HG03354 (cell line): ENCODE data around the gene SLC9A9.

ENCODE experiments used
- ATAC-seq: cut with Tn5 transposase; IDR thresholded peaks from one replicate; pipeline ENCODE4 v1.9.1; 2021; ENCODE audit warnings: mild to moderate bottlenecking; ENCODE audit not compliant: unreplicated experiment, poor library complexity, severe bottlenecking

SLC9A9 gene

DNA sequence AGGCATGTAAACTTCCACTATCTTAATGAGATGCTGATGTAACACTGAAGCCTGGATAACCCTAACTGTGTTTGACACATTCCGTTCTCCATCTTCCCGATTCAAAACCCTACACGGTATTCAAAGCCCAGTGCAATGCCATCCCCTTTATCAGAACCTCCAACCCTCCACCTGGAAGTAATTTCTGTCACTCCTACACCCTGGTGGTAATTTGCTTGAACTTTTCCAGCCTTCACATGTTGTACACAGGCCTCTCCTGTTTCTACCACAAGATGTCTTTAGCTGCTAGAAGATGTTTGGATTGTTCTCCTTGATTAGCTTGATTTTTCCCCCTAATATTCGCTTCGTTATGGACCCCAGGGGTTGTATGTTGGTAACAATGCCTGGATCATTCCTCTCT is 519.8 kb downstream of the SLC9A9 start:
- ATAC-seq = no peak

DNA sequence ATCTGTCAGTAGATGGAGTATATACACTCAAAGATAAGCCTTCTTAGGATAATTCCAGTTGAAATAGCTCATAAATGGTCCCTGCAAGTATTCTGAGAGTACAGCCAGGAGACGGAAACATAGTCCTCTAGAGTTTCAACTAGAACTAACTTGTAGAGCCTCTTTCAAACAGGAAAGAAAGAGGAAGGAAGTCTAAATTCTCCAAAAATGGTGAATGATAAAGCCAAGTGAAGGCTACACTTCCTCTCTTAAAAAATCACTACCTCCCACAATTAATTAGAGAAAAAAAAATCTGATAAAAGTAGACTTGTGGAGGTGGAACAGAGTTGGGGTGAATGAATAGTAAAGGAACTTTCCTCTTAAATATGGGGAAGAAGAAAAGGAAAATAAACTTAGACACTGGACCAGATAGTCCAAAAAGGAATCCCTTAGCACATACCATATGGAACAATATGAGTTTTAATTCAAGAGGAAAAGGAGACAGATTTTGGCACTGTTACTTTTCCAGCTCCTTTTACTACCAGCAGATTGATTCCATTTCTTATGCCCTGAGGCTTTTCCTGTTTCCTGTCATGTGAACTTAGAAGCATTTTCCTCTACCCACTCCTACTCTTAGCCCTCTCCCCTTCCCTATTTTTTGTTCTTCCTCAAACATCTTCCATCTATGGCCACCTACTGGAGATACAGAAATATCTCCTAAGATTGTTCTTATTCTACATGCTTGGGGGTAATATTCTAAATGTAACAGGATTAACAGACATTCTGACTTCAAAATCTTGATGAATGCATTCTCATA is 521.1 kb downstream of the SLC9A9 start:
- no peak for ATAC-seq

DNA sequence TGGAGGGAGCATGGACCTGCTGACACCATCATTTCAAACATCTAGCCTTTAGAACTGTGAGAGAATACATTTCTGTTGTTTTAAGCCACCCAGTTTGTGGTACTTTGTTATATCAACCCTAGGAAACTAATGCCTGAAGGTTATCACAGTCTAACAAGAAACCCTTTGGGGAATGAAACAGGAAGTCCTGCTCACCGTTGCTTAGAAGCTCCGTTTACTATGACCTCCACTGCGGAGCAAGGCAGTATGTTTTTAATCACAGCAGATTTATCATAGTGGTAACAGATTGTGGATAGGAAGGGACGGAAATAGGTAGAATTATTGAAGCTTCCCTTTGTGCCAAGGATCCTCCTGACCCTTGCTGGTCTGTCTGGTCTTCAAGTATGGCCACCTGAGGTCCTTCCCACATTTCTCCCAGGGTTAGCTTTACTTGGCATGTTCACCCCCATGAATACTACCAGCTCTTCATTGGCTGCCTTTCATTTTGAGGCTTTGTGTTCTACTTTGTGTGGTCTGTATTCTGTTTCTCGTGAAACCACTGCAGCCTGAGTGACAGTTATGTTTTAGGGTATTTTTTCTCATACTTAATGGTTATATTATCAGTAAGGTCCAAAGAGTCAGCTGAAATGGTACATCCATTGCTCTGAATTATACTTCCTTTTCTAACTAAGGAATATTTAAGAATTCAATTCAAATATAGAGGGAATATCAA is 527.1 kb downstream of the SLC9A9 start:
- no peak for ATAC-seq

DNA sequence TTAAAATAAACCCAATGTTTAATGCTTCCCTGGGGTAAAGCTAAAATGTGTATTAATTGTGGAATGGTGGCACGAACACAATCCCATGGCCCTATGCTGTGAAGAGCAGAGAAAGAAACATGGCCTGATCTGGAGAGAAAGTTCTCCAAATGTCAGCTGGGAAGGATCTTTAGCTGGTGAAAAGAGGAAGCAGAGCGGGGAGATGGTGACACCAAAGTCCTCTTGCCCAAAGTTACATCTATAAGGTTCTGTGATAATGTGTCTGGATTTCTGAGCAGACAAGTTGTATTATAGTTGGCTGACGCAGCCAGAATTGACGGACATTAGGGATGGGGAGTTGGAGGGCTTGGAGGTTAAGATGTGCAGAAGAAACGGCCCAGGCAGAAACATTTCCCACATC is 532.5 kb downstream of the SLC9A9 start:
- ATAC-seq = no peak

DNA sequence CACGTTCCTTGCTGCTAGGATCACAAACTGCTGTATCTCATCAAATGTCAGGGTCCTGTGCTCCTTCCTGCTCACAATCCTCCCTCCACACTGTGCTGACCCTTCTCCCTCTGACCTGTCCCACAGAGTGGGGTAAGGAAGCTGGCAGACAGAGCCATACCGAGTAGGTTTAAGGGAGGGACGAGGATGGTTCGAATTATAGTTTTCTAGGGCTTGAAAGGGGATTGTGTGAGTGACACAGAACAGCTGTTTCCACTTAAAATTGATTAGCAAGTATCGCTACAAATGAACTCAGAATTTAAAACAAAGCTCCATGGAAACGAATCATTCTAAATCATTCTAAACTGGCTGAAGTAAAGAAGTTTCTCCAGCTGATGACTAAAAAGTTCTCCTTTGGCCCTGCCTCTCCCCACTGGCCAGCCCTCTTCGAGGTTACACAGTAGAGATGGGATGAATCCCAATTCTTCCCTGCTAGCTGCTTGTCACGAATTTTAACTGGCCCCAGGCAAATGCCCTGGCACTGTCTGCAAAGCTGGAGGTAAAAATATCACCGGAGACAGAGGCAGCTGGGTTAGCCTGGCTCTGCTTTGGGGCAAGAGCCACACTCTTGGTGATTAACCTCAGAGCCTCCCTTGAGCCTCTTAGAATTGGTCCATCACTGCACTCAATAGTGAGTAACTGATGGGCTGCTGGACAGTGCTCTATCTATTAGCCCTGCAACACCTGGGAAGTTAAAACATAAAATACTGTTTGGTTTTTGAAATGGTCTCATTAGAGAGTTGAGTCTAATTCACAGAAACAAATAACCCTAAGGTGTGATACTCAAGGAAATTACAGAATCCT is 533.8 kb downstream of the SLC9A9 start:
- no peak for ATAC-seq

DNA sequence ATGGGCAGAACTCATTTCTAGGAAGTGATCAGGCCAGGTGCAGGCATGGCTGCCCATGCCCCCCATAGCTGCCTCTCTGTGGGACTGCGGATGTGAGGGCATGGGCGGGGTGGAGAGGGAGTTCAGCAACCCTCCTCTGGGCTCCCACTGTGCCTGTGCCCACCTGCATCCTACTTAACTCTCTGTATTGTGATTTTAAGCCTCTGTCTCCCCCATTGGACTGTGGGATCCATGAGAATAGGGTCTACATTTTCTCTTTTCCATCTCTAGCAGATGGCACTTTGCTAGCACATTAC is 534.4 kb downstream of the SLC9A9 start:
- ATAC-seq = no peak

DNA sequence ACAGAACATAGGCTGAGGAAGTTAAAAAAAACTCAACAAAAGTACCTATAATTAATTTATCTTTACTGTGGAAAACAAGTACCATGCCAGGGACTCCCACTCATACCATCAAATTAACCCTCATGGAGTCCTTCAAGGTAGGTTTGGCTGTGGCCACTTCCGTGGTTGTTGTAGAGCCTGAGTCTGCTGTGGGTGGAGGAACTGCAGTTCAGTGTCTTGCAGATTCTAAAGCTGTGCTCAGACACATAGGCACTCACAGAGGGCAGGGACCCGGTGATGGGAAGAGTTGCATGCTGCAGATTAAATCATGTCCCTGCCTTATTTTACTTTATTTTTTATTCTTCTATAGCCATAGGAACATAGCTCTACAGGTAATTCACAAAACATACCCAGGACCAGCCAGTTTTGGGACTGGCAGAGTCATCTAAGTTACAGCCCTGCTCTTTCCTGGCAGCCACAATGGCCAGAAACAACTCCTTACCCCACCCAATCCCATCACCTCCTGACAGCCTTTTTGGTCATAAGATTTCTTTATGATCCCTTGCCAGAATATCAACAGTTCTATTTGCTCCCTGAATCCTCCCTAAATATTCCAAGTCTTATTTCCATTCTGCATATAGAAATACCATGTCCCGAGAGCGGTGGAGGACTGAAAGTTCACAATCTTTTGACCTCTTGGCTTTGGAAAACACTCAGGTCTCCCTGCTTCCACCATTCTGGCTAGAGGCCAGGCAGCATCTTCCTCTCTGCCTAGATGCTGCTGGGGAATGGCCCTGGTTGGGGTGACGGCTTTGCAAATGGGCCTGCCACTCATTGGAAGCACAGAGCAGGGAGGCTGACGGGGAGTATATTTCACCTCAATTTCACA is 535.0 kb downstream of the SLC9A9 start:
- no peak for ATAC-seq

DNA sequence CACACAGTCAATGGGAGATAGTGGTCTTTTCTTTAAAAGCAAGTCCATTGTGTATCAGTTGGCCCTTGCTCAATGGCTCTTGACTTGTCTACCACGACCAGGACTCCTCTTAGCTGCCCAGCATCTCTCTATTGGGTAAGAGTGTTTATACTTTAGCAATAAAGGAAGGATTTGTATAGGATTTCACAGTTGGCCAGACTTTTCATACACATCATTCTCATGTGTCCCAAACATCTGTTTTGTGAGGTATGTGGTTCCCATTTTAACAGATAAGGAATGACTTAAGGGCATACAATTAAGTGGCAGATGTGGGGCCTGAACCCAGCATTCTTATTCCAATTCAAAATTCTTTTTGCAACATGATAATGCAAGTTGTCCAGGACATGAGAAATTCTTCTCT is 537.2 kb downstream of the SLC9A9 start:
- ATAC-seq = no peak

DNA sequence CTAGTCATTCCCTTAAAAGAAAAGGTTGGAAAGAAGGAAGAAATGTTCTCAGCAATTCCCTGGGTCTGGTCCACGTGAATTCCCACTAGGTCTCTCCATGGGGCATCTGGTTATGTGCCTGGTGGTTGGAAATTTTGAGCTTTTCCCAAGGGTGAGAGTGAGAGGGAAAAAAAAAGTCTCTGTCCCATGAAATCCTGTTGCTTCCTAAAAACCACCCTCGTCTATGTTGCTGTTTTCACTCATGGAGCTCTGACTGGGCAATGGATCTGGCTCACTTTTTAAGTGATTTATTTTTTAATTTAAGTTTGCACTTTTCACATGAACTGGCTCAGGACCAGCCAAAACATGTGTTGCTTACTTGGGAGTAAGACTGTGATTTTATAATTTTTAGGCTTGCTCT is 538.6 kb downstream of the SLC9A9 start:
- no peak for ATAC-seq

DNA sequence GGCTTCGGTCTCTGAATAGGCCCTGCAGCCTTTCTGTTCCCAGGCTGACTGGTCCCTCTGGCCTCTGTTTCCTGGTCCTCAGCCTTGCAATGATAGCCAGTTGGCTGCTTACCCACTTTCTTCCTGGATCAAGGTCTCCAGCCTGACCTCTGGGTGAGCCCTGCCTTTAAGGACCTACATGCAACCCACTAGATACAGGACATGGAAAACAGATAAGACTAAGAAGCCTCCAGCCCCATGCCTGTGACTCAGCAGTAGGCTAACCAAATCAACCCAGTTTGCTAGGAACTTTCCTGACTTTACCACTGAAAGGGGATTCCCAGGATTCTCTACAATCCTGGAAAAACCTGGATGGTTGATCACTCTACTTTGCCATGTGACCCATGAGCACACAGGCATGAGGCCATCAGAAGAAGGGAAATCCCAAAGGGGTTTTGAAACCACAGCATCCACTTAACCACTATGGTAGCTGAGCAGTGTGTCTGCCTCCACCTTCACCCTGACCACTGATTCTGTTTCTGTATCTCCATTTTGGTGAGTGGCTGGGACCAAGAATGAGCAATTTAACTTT is 540.6 kb downstream of the SLC9A9 start:
- ATAC-seq = no peak

DNA sequence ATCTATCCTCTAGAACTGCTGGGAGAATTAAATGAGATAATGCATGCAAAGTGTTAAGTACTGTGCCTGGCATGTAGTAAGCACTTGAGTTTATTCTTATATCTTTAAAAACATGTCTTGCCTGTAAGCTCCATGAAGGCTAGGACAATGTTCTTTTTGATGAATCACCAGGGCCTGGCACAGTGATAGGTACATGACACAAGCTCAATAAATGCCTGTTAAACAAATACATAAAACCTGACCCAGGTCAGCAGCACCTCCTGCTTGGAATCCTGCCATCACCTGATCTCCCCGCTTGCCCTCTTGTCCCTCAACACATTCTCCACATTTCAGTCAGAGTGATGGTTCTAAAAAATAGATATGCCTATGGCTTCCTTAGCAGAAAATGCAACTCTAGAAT is 541.9 kb downstream of the SLC9A9 start:
- ATAC-seq = no peak

DNA sequence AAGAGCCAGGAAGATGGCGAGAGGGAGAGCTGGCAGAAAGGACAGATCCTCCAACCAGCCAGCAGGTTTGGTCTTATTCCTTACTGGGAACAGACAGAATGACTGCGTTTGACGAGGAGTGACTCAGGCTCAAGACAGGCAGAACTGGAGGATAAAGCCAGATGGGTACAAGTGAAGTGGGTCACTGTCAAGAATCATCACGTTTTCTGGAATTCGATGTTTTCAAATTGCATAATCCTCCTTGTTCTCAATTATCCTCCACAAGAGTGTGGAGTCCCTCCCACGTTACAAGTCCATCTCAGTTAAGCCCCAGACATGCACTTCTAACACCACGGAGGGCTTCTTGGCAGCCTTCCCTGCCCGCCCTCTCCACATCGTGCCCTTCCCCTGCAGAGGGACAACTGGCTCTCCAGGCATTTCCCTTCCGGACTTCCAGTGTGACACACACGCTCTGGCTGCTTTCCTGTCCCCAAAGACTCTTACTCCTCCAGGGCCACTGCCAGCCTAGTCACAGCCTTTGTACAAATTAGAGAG is 545.6 kb downstream of the SLC9A9 start:
- ATAC-seq = no peak

DNA sequence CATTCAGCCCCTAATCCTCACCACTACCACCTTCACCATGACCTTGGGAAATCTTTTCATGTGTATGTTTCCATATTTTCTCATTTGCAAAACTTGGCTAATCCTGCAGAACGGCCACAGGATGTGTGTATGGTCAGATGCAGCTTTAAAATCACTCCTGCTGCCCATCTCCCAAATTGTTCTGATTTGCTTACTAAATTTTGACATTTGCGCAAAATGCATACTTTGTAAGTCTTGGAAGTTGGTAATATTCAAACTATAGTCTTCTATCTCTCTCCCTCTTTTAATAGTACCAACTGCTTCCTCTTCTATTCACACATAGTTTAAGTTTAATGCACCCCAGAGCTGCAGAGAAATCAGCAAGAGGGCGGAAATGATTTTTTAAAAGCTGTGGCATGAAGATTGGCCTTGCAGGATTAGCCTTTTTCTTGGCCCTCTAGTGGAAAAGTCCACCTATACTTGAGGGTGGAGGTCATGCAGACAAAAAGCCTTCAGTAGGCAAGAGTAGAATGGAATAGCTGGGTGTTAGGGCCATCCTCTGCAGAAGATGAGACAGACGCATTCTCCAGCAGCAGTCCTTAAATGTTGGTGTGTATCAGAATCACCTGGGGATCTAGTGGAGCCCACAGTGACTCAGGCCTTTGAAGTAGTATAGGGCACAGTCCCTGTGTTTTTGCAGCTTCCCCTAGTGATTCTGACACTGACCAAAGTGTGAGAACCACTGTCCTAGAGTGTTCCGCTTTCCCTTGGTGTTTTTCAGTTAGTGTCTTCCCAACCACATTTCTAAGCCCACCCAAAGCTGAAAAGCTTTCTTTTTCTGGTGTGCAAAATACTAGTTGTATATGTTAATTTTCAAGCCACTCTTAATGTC is 547.0 kb downstream of the SLC9A9 start:
- ATAC-seq = no peak

DNA sequence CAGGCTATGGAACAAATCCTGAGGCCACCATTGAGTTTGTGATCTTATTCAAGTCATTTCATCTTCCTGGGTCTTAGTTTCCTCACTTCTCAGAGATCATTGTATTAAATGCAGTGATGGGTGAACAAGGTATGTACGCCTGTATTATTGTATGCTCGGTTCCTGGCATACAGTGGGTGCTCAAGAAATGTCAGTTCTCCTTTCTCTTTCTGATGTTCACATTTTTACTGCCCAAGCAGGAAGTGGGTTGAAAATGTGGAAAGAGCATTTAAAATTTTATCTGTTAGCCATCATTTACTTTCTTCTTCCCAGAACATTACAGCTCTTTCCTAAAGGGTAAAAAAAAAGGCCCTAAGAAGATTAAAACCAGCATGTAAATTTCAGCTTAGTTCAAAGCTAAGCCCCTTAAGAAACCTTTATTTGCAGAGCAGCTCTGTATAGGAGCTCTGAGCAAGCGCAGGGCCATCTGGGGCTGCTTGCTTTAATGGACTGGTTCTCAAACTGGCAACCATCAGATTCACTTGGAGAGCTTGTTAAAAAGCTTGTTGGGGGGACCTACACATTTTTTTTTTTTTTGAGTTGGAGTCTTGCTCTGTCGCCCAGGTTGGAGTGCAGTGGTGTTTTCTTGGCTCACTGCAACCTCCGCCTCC is 549.3 kb downstream of the SLC9A9 start:
- no peak for ATAC-seq

DNA sequence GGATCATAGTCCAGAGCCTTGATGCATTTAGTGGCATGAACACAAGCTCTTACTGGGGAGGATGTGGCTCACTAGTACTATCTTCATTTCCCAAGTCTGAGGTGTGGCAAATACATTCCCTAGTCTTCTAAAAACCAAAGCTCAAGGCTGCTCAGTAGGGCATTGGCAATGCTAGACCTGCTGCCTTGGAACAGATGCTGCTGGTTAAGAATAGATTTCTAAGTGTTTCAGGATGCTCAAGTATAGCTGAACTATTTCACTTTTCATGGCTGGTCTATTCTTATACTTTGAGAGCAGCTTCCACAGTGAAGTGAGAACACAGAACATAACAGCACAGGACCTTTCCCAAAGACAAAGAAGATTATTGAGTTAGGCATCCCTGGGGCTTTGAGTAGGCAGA is 549.9 kb downstream of the SLC9A9 start:
- ATAC-seq = no peak

DNA sequence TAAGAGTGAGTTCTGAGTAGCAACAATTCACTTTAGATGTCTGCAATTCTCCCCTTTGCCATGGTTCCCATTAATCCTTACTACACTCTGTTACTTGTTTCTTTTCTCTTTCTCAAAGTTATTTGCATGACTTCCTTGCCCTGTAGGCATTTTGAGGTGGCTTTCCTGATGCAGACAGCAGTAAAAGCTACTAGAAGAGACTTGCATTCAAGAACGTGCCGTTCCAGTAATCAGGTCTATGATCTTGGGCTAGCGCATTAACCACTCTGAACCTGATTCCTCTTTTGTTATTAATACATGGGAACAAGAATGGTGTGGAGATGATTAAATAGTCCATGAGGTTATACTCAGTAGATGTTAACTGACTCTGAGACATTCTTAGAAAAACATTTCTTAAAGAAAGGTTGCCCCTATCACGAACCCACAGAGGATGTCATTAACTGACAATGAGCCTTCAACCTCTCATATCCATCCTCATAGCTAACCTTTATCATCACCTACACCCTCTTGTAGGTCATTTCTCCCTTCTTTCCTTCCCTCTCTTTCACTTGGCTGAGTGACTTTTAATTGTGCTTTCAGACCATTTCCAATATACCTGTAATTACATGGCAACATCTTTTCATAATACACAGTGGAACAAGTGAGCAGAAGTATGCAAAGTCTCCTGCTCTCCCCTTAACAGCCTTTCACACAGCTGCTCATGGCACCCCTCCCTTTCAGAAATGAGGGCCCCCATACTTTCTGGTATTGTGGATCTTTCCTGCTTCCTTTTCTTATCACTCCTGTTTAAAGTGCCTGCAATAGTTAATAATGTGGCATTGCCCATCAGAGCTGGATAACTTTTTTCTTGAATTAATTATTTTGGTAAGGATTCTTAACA is 552.8 kb downstream of the SLC9A9 start:
- ATAC-seq = no peak

DNA sequence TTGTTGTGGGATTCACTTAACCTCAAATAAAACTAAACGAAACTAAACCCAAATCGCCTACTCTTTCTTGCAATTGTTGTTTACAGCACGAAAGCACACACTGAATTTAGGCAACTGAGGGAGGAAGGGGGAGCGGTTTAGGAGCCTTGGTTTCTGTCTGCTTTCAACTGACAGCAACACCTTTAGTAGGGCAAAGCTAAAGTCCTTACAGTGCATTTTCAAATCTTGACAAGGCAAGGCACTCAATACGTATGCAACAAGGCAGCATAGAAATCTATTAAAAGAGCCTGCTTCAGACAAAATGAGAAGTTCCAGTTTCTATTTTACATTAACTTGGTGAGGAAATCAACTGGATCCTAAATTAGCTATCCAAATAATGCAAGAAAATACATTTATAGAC is 554.1 kb downstream of the SLC9A9 start:
- ATAC-seq = no peak
